ENCODE results near the gene NBL1.

Gene NBL1

DNA sequence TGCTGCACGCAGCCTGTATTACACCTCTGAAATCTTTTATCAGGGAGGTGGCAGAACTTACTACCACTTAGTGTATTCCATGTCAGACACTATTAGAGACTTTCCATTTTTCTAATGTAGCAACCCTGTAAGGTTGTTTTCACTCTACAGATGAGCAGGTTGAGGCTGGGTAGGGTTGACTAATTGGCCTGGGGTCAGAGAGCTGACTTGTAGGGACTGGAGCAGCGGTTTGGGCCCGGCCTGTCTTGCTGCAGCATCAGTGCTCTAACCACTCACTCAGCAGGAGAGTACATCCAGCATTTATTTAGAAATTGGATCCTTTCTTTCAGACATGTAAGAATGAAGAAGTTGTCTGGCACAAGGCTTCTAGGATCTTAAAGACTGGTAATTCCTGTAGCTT is 25.7 kb upstream of the NBL1 start:
- peaks cover 14% of the 10 kb centered on the region for H3K36me3 ChIP-seq (ENCODE audit: insufficient read depth, low read length)
- no peaks in the 10 kb centered on the region for H3K9me3 ChIP-seq (ENCODE audit: low read depth, low read length)
- H3K9ac ChIP-seq (ENCODE audit: insufficient read length) = no peak overlapping the region
- no peak overlapping the region for H3K27ac ChIP-seq
- TF ChIP-seq EZH2 (IDR thresholded peaks at IDR 0.05) = no peak
- TF ChIP-seq POLR2AphosphoS5 (IDR thresholded peaks at IDR 0.05; ENCODE audit: borderline replicate concordance, low read depth, low read length) = no peak
- no peak for TF ChIP-seq FOXP2 (optimal IDR thresholded peaks at IDR 0.05; ENCODE audit: control extremely low read depth, extremely low read length, insufficient read depth)
- no peak overlapping the region for H3K4me3 ChIP-seq
- DNase-seq (ENCODE audit: low read depth, low spot score) = no peak

DNA sequence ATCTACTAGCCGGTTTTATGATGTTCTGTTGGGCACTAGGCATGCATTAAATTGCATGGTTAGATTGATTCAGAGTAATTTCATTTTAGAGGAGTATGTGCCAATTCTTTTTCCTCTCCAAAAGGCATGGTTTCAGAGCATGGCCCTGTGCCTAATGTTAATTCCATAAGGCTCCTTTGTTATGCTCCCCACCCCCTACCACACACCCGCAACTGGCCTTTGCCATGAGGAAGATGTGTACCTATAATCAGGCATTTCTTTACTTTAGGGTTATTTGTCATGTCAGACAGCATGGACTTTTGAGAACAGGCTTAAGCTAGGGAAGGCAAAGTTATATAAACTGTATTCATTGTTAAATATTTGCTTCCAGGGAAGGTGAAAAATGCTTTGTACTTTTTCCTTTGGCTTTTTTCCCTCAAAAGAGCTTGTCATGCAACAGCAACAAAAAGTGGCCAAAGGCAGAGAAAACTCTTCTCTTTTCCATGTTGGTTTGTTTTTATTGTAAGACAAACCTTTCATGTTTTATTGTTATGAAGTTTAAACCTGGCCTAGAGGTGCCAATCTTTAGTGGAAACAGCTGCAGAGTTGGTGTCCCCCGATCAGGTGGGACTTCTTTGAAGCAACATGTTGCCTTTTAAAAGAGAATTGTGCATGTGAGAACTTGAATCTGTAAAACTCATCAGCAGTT is 24.3 kb upstream of the NBL1 start:
- TF ChIP-seq EZH2 (IDR thresholded peaks at IDR 0.05) (no peak), POLR2AphosphoS5 (IDR thresholded peaks at IDR 0.05; ENCODE audit: borderline replicate concordance, low read depth, low read length) (no peak), FOXP2 (optimal IDR thresholded peaks at IDR 0.05; ENCODE audit: control extremely low read depth, extremely low read length, insufficient read depth) (no peak)
- Histone ChIP-seq H3K4me3 (no peak overlapping the region), H3K9ac (ENCODE audit: insufficient read length) (no peak overlapping the region), H3K9me3 (ENCODE audit: low read depth, low read length) (no peaks in the 10 kb centered on the region), H3K36me3 (ENCODE audit: insufficient read depth, low read length) (peaks cover 22% of the 10 kb centered on the region), H3K27ac (no peak overlapping the region)
- no peak for DNase-seq (ENCODE audit: low read depth, low spot score)

DNA sequence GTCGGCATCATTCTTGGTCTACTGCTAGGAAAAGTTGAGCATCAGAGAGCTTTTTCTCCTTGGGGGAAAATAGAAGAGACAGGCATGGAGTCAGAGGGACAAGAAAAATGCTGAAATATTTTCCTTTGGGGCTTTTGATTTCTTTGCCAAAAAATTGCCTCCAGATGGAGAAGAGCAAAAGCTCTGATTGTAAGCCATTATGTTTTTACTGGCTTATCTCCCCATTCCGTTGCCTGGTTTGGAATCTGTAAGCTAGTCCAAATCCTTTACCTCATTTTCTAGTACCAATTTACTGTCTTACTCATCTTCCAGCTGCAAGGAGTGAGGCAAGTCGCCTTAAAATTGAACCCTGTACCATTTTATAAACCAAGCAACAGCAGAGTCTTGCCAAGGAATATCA is 23.3 kb upstream of the NBL1 start:
- Histone ChIP-seq H3K9ac (ENCODE audit: insufficient read length) (no peak overlapping the region), H3K4me3 (no peak overlapping the region), H3K27ac (no peak overlapping the region), H3K9me3 (ENCODE audit: low read depth, low read length) (no peaks in the 10 kb centered on the region), H3K36me3 (ENCODE audit: insufficient read depth, low read length) (peaks cover 32% of the 10 kb centered on the region)
- no peak for TF ChIP-seq POLR2AphosphoS5 (IDR thresholded peaks at IDR 0.05; ENCODE audit: borderline replicate concordance, low read depth, low read length)
- no peak for TF ChIP-seq EZH2 (IDR thresholded peaks at IDR 0.05)
- TF ChIP-seq FOXP2 (optimal IDR thresholded peaks at IDR 0.05; ENCODE audit: control extremely low read depth, extremely low read length, insufficient read depth) = no peak
- no peak for DNase-seq (ENCODE audit: low read depth, low spot score)

DNA sequence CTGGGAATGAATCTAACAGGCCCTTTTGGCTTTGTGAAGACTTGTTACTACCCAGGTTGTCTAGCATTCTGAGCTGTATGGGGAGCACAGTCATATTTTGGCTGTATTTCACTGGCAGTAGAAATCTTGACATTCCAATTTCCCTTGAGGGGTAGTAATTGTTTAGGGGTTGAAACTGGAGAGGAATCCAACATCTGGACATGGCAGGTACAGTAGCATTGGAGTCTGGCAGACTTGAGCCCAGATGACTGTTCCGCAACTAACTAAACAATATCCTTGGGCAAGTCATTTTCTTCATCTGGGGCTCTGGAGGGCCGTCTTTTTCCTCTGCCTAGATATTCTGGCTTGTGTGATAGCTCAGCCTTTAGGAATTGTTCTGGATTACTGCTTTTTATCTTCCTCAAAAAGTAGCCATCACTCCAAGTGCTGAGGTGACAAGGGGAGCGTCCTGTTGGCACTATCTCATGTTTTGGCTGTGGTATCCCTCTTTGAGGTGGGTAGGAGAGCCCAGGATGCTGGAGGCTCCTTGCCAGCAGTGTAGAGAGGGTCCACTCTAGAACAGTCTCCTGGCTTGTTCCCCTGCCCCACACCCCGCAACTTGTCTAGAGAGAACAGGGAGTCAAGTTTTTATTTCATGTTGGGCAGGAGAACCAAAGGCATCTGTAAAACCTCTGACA is 22.7 kb upstream of the NBL1 start:
- no peaks in the 10 kb centered on the region for H3K9me3 ChIP-seq (ENCODE audit: low read depth, low read length)

DNA sequence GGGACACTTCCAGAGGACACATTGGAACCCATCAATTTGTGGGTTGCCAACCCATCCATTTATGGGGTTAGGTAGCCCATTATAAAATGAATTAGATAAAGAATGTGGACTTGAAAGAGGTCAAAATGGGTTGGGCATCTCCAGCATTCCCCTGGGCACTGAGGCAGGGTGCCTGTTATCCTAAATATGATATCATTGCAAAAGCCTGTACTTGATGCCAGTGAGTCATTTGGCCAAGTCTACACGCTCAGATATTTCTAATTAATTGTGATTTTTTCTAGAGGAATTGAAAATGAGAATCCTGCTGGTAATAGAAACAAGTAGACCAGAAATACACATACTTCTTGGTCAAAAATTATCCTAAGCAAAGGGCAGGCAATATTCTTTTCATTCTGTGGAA is 21.9 kb upstream of the NBL1 start:
- H3K27ac ChIP-seq = no peak overlapping the region
- TF ChIP-seq EZH2 (IDR thresholded peaks at IDR 0.05) = no peak
- no peak for TF ChIP-seq POLR2AphosphoS5 (IDR thresholded peaks at IDR 0.05; ENCODE audit: borderline replicate concordance, low read depth, low read length)
- no peak for TF ChIP-seq FOXP2 (optimal IDR thresholded peaks at IDR 0.05; ENCODE audit: control extremely low read depth, extremely low read length, insufficient read depth)
- no peak overlapping the region for H3K4me3 ChIP-seq
- no peaks in the 10 kb centered on the region for H3K9me3 ChIP-seq (ENCODE audit: low read depth, low read length)
- peaks cover 44% of the 10 kb centered on the region for H3K36me3 ChIP-seq (ENCODE audit: insufficient read depth, low read length)
- no peak for DNase-seq (ENCODE audit: low read depth, low spot score)
- no peak overlapping the region for H3K9ac ChIP-seq (ENCODE audit: insufficient read length)

More for the DNA sequence above, 22.7 kb upstream of the NBL1 start:
- Histone ChIP-seq H3K36me3 (ENCODE audit: insufficient read depth, low read length) (peaks cover 38% of the 10 kb centered on the region), H3K27ac (no peak overlapping the region), H3K9ac (ENCODE audit: insufficient read length) (no peak overlapping the region), H3K4me3 (no peak overlapping the region)
- no peak for DNase-seq (ENCODE audit: low read depth, low spot score)
- TF ChIP-seq FOXP2 (optimal IDR thresholded peaks at IDR 0.05; ENCODE audit: control extremely low read depth, extremely low read length, insufficient read depth) (no peak), POLR2AphosphoS5 (IDR thresholded peaks at IDR 0.05; ENCODE audit: borderline replicate concordance, low read depth, low read length) (no peak), EZH2 (IDR thresholded peaks at IDR 0.05) (no peak)

DNA sequence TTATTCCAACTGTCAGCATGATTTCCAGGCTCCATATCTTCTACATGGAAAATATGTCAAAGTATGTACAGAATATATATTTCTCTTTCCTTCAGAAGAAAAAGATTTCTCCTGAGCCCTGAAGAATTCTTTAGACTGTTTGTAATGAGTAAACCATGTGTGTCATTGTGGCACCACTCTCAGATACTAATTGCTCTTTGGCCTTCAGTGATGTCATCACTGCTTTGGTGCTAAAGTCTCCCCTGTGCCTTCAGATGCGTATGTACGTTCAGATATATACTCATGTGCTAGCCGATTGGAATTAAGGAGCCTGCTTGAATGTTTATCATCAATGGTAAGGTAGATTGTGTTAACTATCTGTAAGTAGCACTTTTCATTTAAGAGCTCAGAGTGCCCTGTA is 20.6 kb upstream of the NBL1 start:
- Histone ChIP-seq H3K9me3 (ENCODE audit: low read depth, low read length) (no peaks in the 10 kb centered on the region), H3K9ac (ENCODE audit: insufficient read length) (no peak overlapping the region), H3K36me3 (ENCODE audit: insufficient read depth, low read length) (peaks cover 47% of the 10 kb centered on the region), H3K27ac (no peak overlapping the region), H3K4me3 (no peak overlapping the region)
- TF ChIP-seq FOXP2 (optimal IDR thresholded peaks at IDR 0.05; ENCODE audit: control extremely low read depth, extremely low read length, insufficient read depth) (no peak), EZH2 (IDR thresholded peaks at IDR 0.05) (no peak), POLR2AphosphoS5 (IDR thresholded peaks at IDR 0.05; ENCODE audit: borderline replicate concordance, low read depth, low read length) (no peak)
- no peak for DNase-seq (ENCODE audit: low read depth, low spot score)

DNA sequence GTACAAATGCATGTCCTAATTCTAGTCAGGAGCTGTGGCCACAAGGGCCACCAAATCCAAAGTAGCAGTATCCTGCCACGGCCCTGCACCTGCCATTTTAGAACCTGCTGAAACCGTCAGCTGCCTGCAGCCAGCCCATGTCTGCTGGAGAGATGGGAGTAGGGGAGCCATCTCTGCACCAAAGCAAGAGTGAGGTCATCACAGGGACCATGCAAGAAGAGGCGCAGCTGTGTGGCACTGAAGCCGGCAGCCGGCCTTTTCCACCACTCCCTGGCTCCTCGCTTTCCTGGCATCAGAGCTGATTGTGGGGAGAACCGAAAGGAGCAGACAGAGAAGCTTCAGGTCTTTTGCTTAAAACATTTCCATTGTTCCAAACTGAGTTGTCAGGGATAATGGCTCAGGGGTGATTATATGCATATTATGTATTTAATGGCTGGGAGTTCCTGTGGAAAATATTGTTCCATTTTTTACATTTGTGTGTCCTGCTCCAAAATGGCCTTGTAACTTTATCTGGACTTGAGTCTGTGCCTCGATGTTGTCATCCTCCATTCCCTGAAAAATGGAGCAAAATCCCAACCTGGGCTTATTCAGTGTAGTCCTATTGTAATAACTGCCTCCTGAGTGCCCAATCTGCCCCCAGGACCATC is 18.7 kb upstream of the NBL1 start:
- peaks cover 47% of the 10 kb centered on the region for H3K36me3 ChIP-seq (ENCODE audit: insufficient read depth, low read length)
- H3K27ac ChIP-seq = no peak overlapping the region
- no peaks in the 10 kb centered on the region for H3K9me3 ChIP-seq (ENCODE audit: low read depth, low read length)
- H3K4me3 ChIP-seq = no peak overlapping the region
- TF ChIP-seq FOXP2 (optimal IDR thresholded peaks at IDR 0.05; ENCODE audit: control extremely low read depth, extremely low read length, insufficient read depth) = no peak
- TF ChIP-seq POLR2AphosphoS5 (IDR thresholded peaks at IDR 0.05; ENCODE audit: borderline replicate concordance, low read depth, low read length) = no peak
- TF ChIP-seq EZH2 (IDR thresholded peaks at IDR 0.05) = no peak
- H3K9ac ChIP-seq (ENCODE audit: insufficient read length) = no peak overlapping the region
- no peak for DNase-seq (ENCODE audit: low read depth, low spot score)

DNA sequence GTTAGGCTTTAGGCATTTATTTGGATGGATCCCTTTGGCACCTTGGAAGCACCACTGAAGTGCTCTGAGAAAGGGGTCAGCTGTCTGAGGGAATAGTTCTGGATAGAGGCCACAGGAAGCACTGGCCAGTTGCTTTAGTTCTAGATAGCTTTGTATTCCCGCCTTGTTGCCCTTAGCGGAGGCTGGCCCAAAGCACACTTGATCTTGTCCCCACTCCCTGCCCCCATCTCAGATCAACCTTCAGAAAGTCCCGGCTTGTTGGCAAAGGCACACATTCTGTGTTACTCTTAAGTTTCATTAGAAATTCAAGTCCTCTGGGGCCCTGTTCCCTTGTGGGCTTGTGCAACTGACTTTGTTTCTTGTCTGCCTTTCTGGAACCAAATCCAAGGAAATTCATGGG is 15.2 kb upstream of the NBL1 start:
- Histone ChIP-seq H3K36me3 (ENCODE audit: insufficient read depth, low read length) (peaks cover 35% of the 10 kb centered on the region), H3K4me3 (no peak overlapping the region), H3K9ac (ENCODE audit: insufficient read length) (no peak overlapping the region), H3K27ac (no peak overlapping the region), H3K9me3 (ENCODE audit: low read depth, low read length) (no peaks in the 10 kb centered on the region)
- DNase-seq (ENCODE audit: low read depth, low spot score) = no peak
- TF ChIP-seq POLR2AphosphoS5 (IDR thresholded peaks at IDR 0.05; ENCODE audit: borderline replicate concordance, low read depth, low read length) = no peak
- TF ChIP-seq FOXP2 (optimal IDR thresholded peaks at IDR 0.05; ENCODE audit: control extremely low read depth, extremely low read length, insufficient read depth) = no peak
- TF ChIP-seq EZH2 (IDR thresholded peaks at IDR 0.05) = no peak

All from SK-N-MC (cell line).